RCC 7860 (cell line): ENCODE results near the gene SCGB2B2.
A peak's percentile ranks its signal among the peaks of the same experiment; 100 is the strongest.
"Not testable (repeated sequence)": the region's sequence is repeated elsewhere in the genome, so short reads cannot be mapped to it uniquely, and the experiment has no call there.

ENCODE experiments used
- DNase-seq: peaks from one replicate; pipeline ENCODE4 v3.0.0-alpha.2; 2015; ENCODE audit warnings: low spot score
- FAIRE-seq: peaks from 2 replicates; lab custom pipeline; 2012; peaks lifted over from hg19 to GRCh38; lab: Jason Lieb, UNC

The SCGB2B2 gene, protein sequence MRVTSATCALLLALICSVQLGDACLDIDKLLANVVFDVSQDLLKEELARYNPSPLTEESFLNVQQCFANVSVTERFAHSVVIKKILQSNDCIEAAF

GRCh38 chr19:34676697-34677385 is at the start of gene SCGB2B2:
Gene SCGB2B2 (minus strand): TSS chr19:34677159. CDS start chr19:34594563, 82,596 bp downstream.
- DNase-seq (no peak), FAIRE-seq (no peak)

- FAIRE-seq, result no peak
Measured at GRCh38 chr19:34725400-34725799, 48.4 kb upstream of the SCGB2B2 start.

DNA sequence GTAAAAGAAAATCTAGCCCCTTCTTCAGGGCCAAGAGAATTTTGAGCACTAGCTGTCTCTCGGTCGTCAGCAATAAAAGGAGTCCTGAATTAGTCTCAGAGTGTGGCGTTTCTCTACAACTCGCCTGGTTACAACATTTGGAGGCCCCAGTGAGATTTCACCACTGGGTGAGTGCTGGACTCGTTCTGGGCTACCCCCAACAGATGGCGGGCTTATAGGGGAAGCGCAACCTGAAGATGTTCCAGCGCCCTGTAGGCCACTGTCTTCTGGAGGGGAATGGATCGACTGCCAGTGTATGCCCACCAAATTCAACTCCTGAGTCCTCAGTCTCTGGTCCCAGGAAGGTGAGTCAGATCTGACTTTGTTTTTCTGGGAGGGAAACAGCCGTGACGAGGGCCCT is 45.4 kb upstream of the SCGB2B2 start:
- FAIRE-seq (no peak), DNase-seq (no peak)

More at GRCh38 chr19:34725400-34725799, 48.4 kb upstream of the SCGB2B2 start:
- DNase-seq, result no peak

DNA sequence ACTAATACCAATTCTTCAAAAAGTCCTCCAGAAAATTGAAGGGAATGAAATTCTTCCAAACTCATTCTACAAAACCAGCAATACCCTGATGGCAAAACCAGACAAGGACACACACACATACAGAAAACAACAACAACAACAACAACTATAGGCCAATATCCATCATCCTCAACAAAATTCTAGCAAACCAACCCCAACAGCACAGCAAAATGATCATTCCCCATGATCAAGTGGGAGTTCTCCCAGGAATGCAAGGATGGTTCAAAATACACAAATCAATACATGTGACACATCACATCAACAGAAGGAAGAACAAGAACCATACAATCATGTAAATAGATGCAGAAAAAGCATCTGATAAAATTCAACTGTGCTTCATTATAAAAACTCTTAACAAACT is 38.4 kb upstream of the SCGB2B2 start:
- FAIRE-seq, result no peak
- no peak for DNase-seq

DNA sequence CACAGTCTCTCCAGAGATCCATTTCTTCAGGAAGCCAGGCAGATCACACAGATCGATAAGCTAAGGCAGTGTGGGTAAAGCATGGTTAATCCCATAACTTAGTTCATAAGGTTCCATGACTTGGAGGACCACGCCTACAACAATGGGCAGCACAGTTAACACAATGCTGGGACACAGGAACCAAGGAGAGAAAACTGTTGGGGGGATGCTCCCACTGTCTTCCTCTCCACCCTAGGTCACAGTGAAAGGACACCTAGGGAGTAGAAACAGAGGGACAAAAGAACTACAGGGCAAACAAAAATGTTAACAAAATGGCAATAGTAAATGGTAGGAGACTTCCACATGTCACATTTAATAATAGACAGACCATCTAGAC is 36.3 kb upstream of the SCGB2B2 start:
- no peak for FAIRE-seq
- no peak for DNase-seq

DNA sequence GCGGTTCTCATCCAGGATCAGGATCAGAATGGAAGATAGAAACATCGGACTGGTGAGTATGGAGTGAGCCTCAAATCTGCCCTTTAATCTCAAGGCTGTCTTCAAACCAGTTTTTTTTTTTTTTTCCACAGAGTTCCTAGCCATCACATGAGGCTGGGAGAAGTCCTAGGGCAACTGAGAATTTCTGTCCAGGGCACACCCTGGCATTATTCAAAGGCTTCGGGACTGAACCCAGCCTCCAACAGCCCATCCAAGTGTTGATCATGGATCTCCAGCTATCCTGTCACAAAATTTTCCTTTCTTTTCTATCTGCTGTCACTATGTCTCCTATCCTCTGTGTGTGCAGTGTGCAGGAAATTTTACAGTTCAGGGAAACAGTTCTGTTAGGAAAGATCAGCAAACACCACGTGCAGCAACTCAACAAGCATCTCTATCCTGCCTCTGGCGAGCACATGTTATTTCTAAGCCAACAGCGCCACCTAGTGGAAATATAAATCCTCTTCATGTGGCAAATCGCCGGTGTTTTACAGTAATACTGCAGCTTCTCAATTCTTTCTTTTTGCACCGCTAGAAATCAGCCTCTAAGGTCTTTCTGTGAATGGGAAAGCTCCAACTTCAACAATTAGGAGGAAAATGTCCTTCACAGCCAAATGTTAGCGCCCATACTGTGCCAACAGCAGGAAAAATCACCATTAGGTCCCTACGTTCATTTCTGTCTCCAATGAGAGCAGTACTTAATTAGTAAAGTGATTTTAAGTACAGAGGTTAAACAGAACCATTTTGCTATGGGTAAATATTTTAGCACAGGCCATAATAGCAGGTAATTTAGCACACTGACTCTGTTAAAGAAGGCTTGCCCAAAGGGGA is 35.7 kb upstream of the SCGB2B2 start:
- FAIRE-seq (no peak), DNase-seq (peak; percentile 41)

DNA sequence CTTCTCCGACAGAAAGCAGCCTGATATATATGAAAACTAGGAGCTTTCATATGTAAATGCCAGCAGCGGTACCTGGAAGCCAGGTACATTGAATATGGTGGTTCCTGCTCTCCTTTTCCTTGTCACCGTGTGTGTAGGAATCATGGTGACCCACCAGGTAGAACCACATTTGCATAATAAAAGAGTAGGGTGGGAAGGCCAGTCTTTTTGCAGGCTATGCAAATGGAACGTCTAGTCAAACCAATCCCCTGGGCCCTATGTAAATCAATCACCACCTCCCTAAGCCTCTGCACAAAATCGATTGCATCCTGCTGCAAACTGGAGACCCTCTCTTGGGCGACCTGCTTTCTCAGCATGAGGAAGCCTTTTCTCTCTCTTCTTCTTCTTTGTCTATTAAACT is 34.9 kb upstream of the SCGB2B2 start:
- FAIRE-seq, result no peak
- no peak for DNase-seq

GRCh38 chr19:34707661-34708060 is 30.7 kb upstream of the SCGB2B2 start:
- FAIRE-seq, result no peak
- no peak for DNase-seq

GRCh38 chr19:34692549-34692948 is 15.6 kb upstream of the SCGB2B2 start:
- DNase-seq (peak; percentile 23), FAIRE-seq (no peak)

- FAIRE-seq, result no peak
- DNase-seq, result no peak
Measured at GRCh38 chr19:34690372-34690771, 13.4 kb upstream of the SCGB2B2 start.

DNA sequence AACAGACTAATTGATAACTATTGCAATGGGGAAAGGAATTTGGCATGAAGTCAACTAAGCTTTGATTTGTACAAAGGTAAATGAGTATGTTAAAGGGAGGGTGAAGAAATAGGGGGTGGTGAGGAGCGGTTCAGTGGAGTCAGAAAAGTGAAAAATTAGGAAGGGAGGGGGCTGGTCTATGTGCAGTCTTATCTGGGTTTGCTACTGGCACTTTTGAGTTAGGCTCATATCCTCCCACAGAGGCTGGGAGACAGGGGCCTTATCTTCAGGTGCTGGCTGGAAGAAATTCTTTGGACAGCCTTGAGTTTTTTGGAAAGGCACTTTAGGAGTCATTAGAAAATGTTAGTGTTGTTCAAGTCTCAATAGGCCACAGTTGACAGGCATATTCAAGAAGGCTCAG is 11.6 kb upstream of the SCGB2B2 start:
- FAIRE-seq (no peak), DNase-seq (no peak)

- DNase-seq, result no peak
- FAIRE-seq, result no peak
Measured at GRCh38 chr19:34687348-34687747, 10.4 kb upstream of the SCGB2B2 start.

- no peak for DNase-seq
- FAIRE-seq, result no peak
Measured at GRCh38 chr19:34686455-34686854, 9.5 kb upstream of the SCGB2B2 start.

GRCh38 chr19:34685266-34685665 is 8.3 kb upstream of the SCGB2B2 start:
- not testable (repeated sequence) for DNase-seq, FAIRE-seq

DNA sequence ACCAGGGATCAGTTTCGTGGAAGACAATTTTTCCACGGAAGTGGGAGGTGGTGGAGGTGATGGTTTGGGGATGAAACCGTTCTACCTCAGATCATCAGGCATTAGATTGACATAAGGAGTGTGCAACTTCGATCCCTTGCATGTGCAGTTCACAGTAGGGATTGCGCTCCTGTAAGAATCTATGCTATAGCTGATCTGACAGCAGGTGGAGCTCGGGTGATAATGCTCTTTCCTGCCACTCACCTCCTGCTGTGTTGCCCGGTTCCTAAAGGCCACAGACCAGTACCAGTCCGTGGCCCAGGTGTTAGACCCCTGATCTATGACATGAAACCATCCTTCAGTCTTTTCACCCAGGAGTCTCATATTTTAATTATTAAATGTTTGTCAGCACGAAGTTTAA is 4.5 kb upstream of the SCGB2B2 start:
- FAIRE-seq (no peak), DNase-seq (no peak)

GRCh38 chr19:34678421-34678820 is 1.5 kb upstream of the SCGB2B2 start:
- FAIRE-seq (no peak), DNase-seq (no peak)

GRCh38 chr19:34678085-34678412 is 1.1 kb upstream of the SCGB2B2 start:
- FAIRE-seq, result no peak
- no peak for DNase-seq

DNA sequence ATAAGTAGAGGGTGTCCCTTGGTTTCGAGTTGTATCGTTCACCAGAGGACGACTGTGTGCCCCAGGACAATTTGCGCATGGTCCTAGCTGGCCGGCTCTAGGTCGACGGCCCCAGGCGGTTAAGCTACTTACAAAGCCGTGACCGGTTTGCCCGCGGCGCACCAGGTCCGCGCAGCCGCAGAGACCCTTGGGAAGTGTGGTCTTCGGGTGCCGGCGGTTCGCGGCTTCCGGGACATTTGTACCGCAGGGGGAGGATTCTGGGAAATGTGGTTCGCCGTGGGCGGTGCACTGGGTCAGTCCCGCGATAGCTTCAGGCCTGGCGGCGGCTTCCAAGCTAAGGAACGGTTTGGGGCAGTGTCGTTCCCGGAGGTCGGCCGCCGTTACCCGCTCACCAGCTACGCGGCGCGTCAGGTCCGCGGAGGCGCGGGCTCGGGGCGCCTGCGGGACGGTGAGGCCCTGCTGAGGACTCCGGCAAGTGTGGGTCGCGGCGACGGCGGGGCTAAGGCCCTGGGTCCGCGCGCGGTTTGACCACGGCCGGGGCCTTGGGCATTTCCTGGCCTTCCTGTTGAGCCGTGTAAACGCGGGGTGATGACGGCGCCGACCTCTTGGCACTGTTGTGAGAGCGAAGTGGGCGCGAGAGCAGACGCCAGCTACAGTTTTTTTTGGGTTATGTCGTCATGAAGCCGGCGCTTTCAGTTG is 576 bp upstream of the SCGB2B2 start, which contains the start of gene ZNF302:
Gene ZNF302 (plus strand): TSS at position 293 of the 699 bp plus-strand sequence. CDS start 1,127 bp downstream, outside the sequence.
- peak; percentile 54 for FAIRE-seq
- peak; percentile 83 for DNase-seq

DNA sequence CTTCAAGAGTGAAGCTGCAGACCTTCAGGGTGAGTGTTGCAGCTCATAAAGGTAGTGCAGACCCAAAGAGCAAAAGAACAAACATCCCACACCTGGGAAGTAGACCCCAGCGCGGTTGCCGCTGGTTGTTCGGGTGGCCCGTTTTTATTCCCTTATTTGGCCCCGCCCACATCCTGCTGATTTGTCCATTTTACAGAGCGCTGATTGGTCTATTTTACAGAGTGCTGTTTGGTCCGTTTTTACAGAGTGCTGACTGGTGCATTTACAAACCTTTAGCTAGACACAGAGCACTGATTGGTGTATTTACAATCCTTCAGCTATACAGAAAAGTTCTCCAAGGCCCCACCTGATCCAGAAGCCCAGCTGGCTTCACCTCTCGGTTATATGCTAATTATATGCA is 1.0 kb downstream of the SCGB2B2 start:
- DNase-seq, result no peak
- no peak for FAIRE-seq

DNA sequence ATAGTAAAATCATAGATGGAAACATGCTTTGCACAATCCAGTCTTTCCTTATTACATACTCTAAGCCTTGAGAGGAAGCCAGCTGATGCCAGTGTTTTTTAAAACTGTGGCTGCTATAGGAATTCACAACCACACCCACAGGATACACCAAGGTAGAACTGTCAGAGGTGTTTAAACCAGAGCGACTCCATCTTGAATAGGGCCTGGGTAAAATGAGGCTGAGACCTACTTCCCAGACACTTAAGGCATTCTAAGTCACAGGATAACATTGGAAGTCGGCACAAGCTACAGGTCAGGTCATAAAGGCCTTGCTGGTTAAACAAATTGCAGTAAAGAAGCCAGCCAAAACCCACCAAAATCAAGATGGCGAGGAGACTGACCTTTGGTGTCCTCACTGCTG is 1.7 kb downstream of the SCGB2B2 start:
- no peak for FAIRE-seq
- no peak for DNase-seq

GRCh38 chr19:34673590-34673989 is 3.4 kb downstream of the SCGB2B2 start:
- no peak for DNase-seq
- no peak for FAIRE-seq
